K562 treated with DMSO at 1 percent for 4 hours (cell line): ENCODE data around the gene VPS26C. TPM values are rescaled to one million over a fixed set of nuclear protein-coding genes. Genes with fewer than 3 reads are reported as not detected.

Source experiments
- total RNA-seq: library from RNA; unstranded; fragments of 300-600 nt; gene quantifications from 2 replicates; pipeline ENCODE4 v1.2.3, GENCODE V29; 2022; ENCODE audit not compliant: insufficient read depth

The VPS26C gene
- total RNA-seq, result 37.4 and 44.3 TPM in 2 replicates

DNA sequence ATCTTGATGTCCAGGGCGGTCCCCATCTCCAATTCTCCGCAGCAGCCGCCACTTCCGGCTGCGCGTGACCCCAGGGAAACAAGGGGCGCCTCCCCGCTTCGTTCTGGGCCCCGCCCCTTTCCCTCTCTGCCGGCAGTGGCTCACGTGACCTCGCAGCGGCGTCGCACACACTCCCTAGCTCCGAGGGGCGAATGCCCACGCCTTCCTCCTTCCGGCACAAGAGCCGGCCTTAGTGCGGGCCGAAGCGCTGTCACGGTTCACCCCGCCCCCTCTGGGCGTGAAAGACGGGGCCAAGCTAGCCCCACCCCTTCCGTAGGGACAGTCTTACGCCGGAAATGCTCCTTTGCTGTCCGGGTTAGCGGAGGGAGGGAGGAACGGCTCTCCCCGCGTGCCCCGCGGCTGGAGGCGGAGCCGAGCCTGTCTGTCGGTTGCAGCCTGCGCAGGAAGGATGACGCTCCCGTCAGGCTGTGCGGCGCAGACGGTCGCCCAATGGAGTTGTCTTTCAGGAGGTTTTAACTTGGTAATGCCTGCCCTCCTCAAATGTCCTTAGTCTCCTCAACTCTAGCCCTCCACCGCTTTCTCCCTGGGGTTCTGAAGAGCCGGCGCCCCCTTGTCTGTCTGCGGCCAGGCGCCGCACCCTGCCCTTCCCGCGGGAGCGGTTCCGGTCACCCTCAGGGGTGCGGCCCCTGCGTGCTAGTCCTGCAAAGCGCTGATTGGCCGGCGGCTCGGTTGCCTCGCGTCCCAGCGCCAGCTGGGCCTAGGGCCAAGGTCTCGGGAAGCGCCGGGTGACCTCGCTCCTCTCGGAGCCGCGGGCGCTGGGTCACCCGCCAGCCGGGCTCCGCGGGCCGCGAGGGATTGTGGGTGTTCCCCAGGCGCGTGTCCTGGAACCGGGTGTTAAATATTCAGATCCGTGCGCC lies at the start of gene VPS26C:
Gene VPS26C, minus strand, starts transcription at position 66 of the 917 bp plus-strand sequence. Its CDS starts 40 bp downstream, at position 26.

Other genes with a start within 250 kb of the VPS26C start
- 13.9 and 16.2 TPM in 2 replicates for gene PIGP, start 194.3 kb downstream of the VPS26C start, total RNA-seq
- gene TTC3, start 194.1 kb downstream of the VPS26C start, total RNA-seq, result 77.6 and 84.6 TPM in 2 replicates
- gene DYRK1A, start 99.4 kb upstream of the VPS26C start, total RNA-seq, result 12.5 and 25.3 TPM in 2 replicates